DND-41 (cell line): ENCODE data around the gene CALR.
A peak's percentile ranks its signal among the peaks of the same experiment; 100 is the strongest.

Experiments
- ATAC-seq: fragments of 200-7000 bp; cut with Tn5 transposase; 3 replicates; pipeline ENCODE4 v1.9.1; 2021; ENCODE audit warnings: low read depth; ENCODE audit not compliant: insufficient read depth
- DNase-seq: peaks from one replicate; pipeline ENCODE4 v3.0.0-alpha.2; 2020
- H2AFZ ChIP-seq: 2 replicates; pipeline ENCODE4 v1.6.0; 2012; ENCODE audit warnings: low read depth, low read length
- H3K27ac ChIP-seq: 2 replicates; pipeline ENCODE4 v1.5.1; 2012; ENCODE audit warnings: low read length, inconsistent platforms
- H3K27me3 ChIP-seq: fragments of 200-600 bp; sonication (generic); 2 replicates; pipeline ENCODE4 v1.6.0; 2012; ENCODE audit warnings: low read length, mild to moderate bottlenecking, inconsistent platforms; ENCODE audit not compliant: insufficient read depth, poor library complexity
- H3K36me3 ChIP-seq: 2 replicates; pipeline ENCODE4 v1.5.1; 2012; ENCODE audit warnings: low read length, inconsistent platforms; ENCODE audit not compliant: insufficient read depth
- H3K4me1 ChIP-seq: 2 replicates; pipeline ENCODE4 v1.5.1; 2012; ENCODE audit warnings: mild to moderate bottlenecking, low read length; ENCODE audit not compliant: insufficient read depth
- H3K4me2 ChIP-seq: 2 replicates; pipeline ENCODE4 v1.6.0; 2012; ENCODE audit warnings: mild to moderate bottlenecking, moderate library complexity, low read length, inconsistent platforms; ENCODE audit not compliant: insufficient read depth
- H3K4me3 ChIP-seq, 2 experiments: fragments of 200-600 bp in 1 of 2; shearing (Covaris generic) in 1 of 2; 2 replicates each; pipeline ENCODE4 v1.5.1; 2012 to 2016; ENCODE audit warnings: inconsistent platforms in 2 of 2, low read length in 2 of 2, mild to moderate bottlenecking in 2 of 2, low read depth in 1 of 2, moderate library complexity in 1 of 2
- H3K79me2 ChIP-seq: 2 replicates; pipeline ENCODE4 v1.6.0; 2012; ENCODE audit warnings: low read length, inconsistent platforms; ENCODE audit not compliant: insufficient read depth
- H3K9ac ChIP-seq: 2 replicates; pipeline ENCODE4 v1.6.0; 2012; ENCODE audit warnings: low read depth, mild to moderate bottlenecking, inconsistent platforms, low read length, moderate library complexity
- H3K9me3 ChIP-seq: 2 replicates; pipeline ENCODE4 v1.5.1; 2012; ENCODE audit warnings: low read length, moderate library complexity, mild to moderate bottlenecking, inconsistent platforms; ENCODE audit not compliant: insufficient read depth, severe bottlenecking
- H4K20me1 ChIP-seq: 2 replicates; pipeline ENCODE4 v1.6.0; 2012; ENCODE audit warnings: low read length; ENCODE audit not compliant: insufficient read depth
- CTCF ChIP-seq: IDR thresholded peaks from 2 replicates; pipeline ENCODE4 v1.5.1; 2012; ENCODE audit warnings: borderline replicate concordance, low read length, moderate library complexity, mild to moderate bottlenecking; ENCODE audit not compliant: poor library complexity, severe bottlenecking; ENCODE audit errors: extremely low read depth
- EZH2 ChIP-seq: IDR thresholded peaks from 3 replicates; pipeline ENCODE4 v1.6.1; 2012; ENCODE audit warnings: borderline replicate concordance, low read depth, mild to moderate bottlenecking, moderate library complexity, low read length, inconsistent platforms; ENCODE audit not compliant: severe bottlenecking

The CALR gene

GRCh38 chr19:12935071-12935470, 3.3 kb upstream of the CALR start:
- Histone ChIP-seq H4K20me1 (peaks cover 35% of the 10 kb centered on the region), H3K27me3 (no peaks in the 10 kb centered on the region), H3K4me1 (peaks cover 74% of the 10 kb centered on the region), H3K9me3 (no peaks in the 10 kb centered on the region), H3K79me2 (peaks cover 58% of the 10 kb centered on the region), H3K9ac (no peak overlapping the region), H3K27ac (no peak overlapping the region; the same call in 1 of the 2 replicates), H3K36me3 (peaks cover 36% of the 10 kb centered on the region), H2AFZ (no peak overlapping the region), H3K4me3 (no peak overlapping the region), H3K4me2 (no peak overlapping the region)
- ATAC-seq: no peak
- no peak for TF ChIP-seq CTCF
- TF ChIP-seq EZH2: no peak
- DNase-seq: no peak

GRCh38 chr19:12936582-12936981, 1.8 kb upstream of the CALR start:
- Histone ChIP-seq H3K9me3 (no peaks in the 10 kb centered on the region), H3K9ac (peak overlapping the region; percentile 93; the same call in 1 of the 2 replicates), H3K27ac (peak overlapping the region; percentile 100), H3K4me2 (no peak overlapping the region), H3K4me3 (no peak overlapping the region), H3K79me2 (peaks cover 58% of the 10 kb centered on the region), H3K27me3 (no peaks in the 10 kb centered on the region), H2AFZ (no peak overlapping the region; the same call in 1 of the 2 replicates), H3K4me1 (peaks cover 80% of the 10 kb centered on the region), H4K20me1 (peaks cover 38% of the 10 kb centered on the region), H3K36me3 (peaks cover 38% of the 10 kb centered on the region)
- ATAC-seq (no peak), DNase-seq (peak; percentile 39)
- TF ChIP-seq EZH2 (no peak), CTCF (no peak)

GRCh38 chr19:12937093-12937926, 1.1 kb upstream of the CALR start:
- Histone ChIP-seq H3K4me3 (peak overlapping the region; percentile 17 to 77; a peak in 3 of 4 replicates), H3K9ac (peak overlapping the region; percentile 93), H4K20me1 (peaks cover 40% of the 10 kb centered on the region), H3K27ac (peak overlapping the region; percentile 100), H3K9me3 (no peaks in the 10 kb centered on the region), H3K79me2 (peaks cover 58% of the 10 kb centered on the region), H3K36me3 (peaks cover 42% of the 10 kb centered on the region), H2AFZ (peak overlapping the region; percentile 65), H3K4me1 (peaks cover 80% of the 10 kb centered on the region), H3K4me2 (peak overlapping the region; percentile 72), H3K27me3 (no peaks in the 10 kb centered on the region)
- no peak for TF ChIP-seq CTCF
- no peak for TF ChIP-seq EZH2
- DNase-seq: peak; percentile 95
- ATAC-seq: peak; percentile 64
